Measurements from ENCODE around the gene CTNNA3. TPM values are rescaled to one million over a fixed set of nuclear protein-coding genes. Genes with fewer than 3 reads are reported as not detected.

The CTNNA3 gene
- total RNA-seq, 1 donor from 2014 or later: not detected

- TF ChIP-seq, protein P1, sequence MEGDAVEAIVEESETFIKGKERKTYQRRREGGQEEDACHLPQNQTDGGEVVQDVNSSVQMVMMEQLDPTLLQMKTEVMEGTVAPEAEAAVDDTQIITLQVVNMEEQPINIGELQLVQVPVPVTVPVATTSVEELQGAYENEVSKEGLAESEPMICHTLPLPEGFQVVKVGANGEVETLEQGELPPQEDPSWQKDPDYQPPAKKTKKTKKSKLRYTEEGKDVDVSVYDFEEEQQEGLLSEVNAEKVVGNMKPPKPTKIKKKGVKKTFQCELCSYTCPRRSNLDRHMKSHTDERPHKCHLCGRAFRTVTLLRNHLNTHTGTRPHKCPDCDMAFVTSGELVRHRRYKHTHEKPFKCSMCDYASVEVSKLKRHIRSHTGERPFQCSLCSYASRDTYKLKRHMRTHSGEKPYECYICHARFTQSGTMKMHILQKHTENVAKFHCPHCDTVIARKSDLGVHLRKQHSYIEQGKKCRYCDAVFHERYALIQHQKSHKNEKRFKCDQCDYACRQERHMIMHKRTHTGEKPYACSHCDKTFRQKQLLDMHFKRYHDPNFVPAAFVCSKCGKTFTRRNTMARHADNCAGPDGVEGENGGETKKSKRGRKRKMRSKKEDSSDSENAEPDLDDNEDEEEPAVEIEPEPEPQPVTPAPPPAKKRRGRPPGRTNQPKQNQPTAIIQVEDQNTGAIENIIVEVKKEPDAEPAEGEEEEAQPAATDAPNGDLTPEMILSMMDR (IDR thresholded peaks at IDR 0.05): no peak
- intact Hi-C loops (cut with micrococcal nuclease): no loop called here
- no peak for ATAC-seq (ENCODE audit: low read depth)
- ChIA-PET CTCF (no interaction called here), POLR2A (no interaction called here)
- Mint-ChIP-seq H3K36me3 (ENCODE audit: low read depth) (no peaks in the 10 kb centered on the region), H3K4me1 (no peaks in the 10 kb centered on the region), H3K27ac (no peak overlapping the region), H3K9me3 (no peaks in the 10 kb centered on the region), H3K27me3 (no peaks in the 10 kb centered on the region), H3K4me3 (no peak overlapping the region)
- DNase-seq: no peak
Observed at GRCh38 chr10:66723608-66724400, 972.2 kb downstream of the CTNNA3 start.

DNA sequence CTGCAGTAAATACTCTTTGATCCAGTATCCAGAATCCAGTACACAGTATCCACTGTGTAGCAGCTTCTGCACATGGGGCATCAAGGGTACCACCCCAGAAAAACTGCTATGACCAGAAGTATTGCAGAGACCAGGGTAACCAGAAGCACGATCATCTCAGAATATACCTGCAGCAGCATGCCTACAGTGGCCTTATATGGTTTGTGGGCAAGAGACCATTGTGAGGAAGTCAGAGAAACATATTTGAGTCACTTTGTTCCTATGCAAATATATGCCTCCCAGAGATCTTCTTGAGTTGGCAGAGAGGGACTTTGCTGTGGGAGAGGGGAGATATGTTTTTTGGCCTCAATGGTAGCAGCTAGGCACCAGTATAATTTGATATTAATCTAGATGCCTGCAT is 976.5 kb downstream of the CTNNA3 start:
- intact Hi-C loops (cut with micrococcal nuclease): no loop called here
- H3K27me3 Mint-ChIP-seq: no peaks in the 10 kb centered on the region
- ATAC-seq (ENCODE audit: low read depth) (no peak), DNase-seq (no peak)
- ChIA-PET POLR2A (no interaction called here), CTCF (no interaction called here)
- H3K36me3 Mint-ChIP-seq (ENCODE audit: low read depth): no peaks in the 10 kb centered on the region
- H3K27ac Mint-ChIP-seq: no peak overlapping the region
- H3K4me1 Mint-ChIP-seq: no peaks in the 10 kb centered on the region
- TF ChIP-seq, protein P1 (IDR thresholded peaks at IDR 0.05): no peak
- H3K9me3 Mint-ChIP-seq: peaks cover 2% of the 10 kb centered on the region
- H3K4me3 Mint-ChIP-seq: no peak overlapping the region

DNA sequence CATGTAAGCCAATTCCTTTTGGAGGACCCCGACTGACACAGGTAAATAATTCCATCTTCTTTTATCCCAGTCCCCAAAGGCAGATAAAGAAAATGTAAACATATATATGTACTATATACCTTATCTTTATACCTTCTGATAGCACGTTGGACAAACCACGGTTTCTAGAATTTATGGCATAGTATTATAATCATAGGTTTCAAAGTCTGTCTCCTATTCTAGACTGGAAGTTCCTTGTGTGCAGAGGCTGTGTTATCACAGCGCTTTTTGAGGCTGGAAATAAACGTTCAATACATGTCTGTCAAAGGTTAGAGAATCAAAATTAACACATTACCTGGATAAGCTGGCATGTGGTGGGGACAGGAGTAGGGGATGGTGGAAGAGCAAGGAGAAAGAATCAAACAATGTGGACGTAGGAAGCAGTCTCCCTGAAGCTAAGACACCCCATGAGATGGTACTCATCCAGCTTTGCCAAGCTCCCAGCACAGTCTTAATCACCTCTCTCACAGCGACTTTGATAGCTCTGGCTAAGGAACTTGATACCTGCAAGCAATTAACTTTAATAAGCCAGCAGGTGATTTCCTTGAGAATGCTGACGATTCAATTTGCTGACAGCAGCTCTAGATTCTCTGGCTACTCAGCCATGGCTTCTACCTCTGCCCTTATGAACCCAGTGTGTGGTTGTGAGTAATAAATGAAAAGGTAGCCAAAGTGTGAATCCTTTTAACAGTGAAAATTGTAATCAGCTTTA is 978.6 kb downstream of the CTNNA3 start:
- Mint-ChIP-seq H3K27ac (no peak overlapping the region), H3K4me3 (no peak overlapping the region), H3K36me3 (ENCODE audit: low read depth) (no peaks in the 10 kb centered on the region), H3K9me3 (peaks cover 2% of the 10 kb centered on the region), H3K27me3 (no peaks in the 10 kb centered on the region), H3K4me1 (no peaks in the 10 kb centered on the region)
- intact Hi-C loops (cut with micrococcal nuclease): no loop called here
- TF ChIP-seq, protein P1 (IDR thresholded peaks at IDR 0.05): no peak
- no peak for ATAC-seq (ENCODE audit: low read depth)
- ChIA-PET CTCF (no interaction called here), POLR2A (no interaction called here)
- DNase-seq: no peak

- Mint-ChIP-seq H3K27me3 (no peaks in the 10 kb centered on the region), H3K9me3 (peaks cover 2% of the 10 kb centered on the region), H3K36me3 (ENCODE audit: low read depth) (no peaks in the 10 kb centered on the region), H3K4me3 (no peak overlapping the region), H3K27ac (no peak overlapping the region), H3K4me1 (no peaks in the 10 kb centered on the region)
- DNase-seq (no peak), ATAC-seq (ENCODE audit: low read depth) (no peak)
- ChIA-PET CTCF (no interaction called here), POLR2A (no interaction called here)
- intact Hi-C loops (cut with micrococcal nuclease): no loop called here
- TF ChIP-seq, protein P1 (IDR thresholded peaks at IDR 0.05): no peak
Observed at GRCh38 chr10:66714741-66715140, 981.3 kb downstream of the CTNNA3 start.

DNA sequence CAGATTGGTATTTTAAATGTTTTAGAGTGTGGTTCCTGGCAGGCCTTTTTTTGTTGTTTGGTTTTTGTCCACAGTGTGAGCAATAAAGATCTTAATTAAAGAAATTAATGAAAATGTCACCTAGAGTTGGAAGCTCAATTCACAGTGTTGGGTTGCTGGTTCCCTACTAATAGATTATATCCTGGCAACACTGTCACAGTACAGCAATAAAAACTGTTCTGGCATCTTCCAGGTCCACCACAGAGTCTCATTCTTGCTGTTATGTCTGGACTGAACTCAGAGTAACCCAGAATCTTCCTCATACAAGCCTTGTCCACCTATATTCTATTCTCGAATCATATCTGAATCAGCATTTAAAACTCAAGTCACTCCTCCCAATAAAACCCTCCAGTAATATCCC is 982.6 kb downstream of the CTNNA3 start:
- no peak overlapping the region for H3K27ac Mint-ChIP-seq
- ATAC-seq (ENCODE audit: low read depth) (no peak), DNase-seq (no peak)
- TF ChIP-seq, protein P1 (IDR thresholded peaks at IDR 0.05): no peak
- no peaks in the 10 kb centered on the region for H3K36me3 Mint-ChIP-seq (ENCODE audit: low read depth)
- intact Hi-C loops (cut with micrococcal nuclease): no loop called here
- H3K4me3 Mint-ChIP-seq: no peak overlapping the region
- no peaks in the 10 kb centered on the region for H3K27me3 Mint-ChIP-seq
- CTCF ChIA-PET: no interaction called here
- POLR2A ChIA-PET: no interaction called here
- no peaks in the 10 kb centered on the region for H3K4me1 Mint-ChIP-seq
- peaks cover 2% of the 10 kb centered on the region for H3K9me3 Mint-ChIP-seq

All from activated B cell treated with CpG ODN at 0.5 μM for 24 hours (primary cell).